GM19452 (cell line): ENCODE measurements around the gene ATXN1.
"Not testable (repeated sequence)": the region's sequence is repeated elsewhere in the genome, so short reads cannot be mapped to it uniquely, and the experiment has no call there.

ENCODE experiments used
- ATAC-seq: cut with Tn5 transposase; IDR thresholded peaks from one replicate; pipeline ENCODE4 v1.9.1; 2021; ENCODE audit not compliant: unreplicated experiment

Gene ATXN1

GRCh38 chr6:16548121-16548520, 213.1 kb downstream of the ATXN1 start:
- no peak for ATAC-seq

GRCh38 chr6:16547587-16547986, 213.7 kb downstream of the ATXN1 start:
- no peak for ATAC-seq

DNA sequence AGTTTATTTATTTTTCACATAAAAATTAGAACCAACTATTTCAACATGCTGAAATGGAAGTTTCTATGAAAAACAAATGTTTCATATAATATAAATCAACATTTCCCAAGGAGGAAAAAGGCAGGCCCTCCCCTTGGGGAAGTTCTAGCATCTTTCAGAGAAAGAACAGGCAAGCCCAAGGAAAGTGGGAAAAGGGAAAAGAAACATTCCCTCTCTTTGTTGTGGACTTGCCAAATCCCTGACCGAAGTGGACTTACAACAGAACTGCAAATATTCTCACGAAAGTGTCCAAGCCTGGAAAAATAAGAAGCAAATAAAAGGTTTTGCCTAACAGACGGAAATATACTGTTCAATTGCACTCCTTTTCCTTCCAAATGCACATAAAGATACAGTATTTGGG, 214.4 kb downstream of the ATXN1 start:
- no peak for ATAC-seq

DNA sequence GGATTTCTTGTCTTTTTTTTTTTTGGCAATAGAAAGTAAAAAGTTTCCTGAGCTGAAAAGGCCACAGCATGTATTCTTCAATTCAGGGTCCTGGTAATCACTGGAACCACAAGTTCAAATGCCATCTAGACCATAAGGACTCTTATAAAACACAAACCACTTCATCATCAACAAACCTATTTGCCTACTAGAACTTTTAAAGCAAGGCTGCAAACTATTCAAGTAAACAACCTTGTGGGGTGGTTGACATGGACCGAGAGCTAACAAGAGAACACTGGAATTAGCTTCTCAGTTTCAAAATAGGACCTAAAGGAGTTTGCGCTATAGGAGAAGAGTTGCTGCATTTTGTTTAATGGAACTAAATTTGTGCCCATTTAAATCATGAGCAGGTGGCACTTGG, 215.9 kb downstream of the ATXN1 start:
- ATAC-seq, result no peak

DNA sequence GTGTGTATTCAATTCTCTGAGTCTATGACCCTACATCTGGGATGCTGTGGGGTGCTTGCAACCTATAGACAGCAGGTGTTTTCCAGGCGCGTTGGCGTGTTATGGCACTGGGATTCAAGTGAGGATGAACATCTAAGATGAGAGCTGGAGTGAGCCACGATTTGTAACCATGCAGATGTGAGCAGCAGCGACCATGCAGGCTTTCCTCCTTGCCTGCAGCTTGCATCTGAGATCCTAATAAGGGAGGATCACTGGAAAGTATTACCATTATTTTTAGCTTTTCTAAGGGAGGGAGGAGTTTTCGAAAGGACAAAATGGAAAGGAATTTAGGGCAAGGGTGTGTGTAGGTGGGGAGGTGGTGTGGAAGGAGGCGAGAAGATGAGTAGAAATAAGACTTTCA, 216.7 kb downstream of the ATXN1 start:
- ATAC-seq, result no peak

DNA sequence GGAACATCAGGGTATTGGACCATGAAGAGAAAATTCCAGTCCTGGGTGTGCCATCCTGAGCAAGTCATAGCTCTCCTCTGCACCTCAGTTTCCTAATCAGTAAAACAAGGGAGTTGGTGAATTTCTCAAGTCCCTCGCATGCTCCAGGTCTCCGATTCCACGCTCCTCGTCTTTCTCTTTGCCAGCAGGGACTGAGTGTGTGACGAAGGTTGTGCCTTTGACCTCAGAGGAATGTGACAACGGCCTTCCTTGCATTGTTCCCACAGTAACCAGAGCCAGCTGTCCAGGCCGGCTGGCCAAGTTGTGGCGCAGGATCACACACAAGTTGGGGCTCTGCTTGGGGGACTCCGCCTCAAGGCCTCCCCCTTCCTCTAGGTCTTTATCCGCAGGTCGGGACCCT, 217.3 kb downstream of the ATXN1 start:
- no peak for ATAC-seq

DNA sequence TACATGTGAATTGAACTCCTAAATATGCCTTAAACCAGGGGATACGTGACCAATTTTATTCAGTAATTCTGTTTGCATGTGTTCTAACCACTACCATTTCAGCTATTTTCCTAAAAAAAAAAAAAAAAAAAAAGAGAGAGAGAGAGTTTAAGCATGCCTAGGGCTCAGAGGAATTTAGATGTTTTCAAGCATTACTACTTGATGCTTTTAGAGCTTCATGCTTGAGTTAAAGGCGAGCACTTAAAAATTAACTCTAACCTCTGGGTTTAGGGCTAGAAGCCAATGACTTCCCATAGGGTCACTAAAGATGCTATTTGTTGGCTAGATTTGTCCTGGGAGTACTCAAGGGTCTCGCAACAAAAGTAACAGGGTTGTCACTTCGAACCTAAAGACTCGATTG, 217.7 kb downstream of the ATXN1 start:
- ATAC-seq, result no peak

GRCh38 chr6:16542070-16542469, 219.2 kb downstream of the ATXN1 start:
- no peak for ATAC-seq

DNA sequence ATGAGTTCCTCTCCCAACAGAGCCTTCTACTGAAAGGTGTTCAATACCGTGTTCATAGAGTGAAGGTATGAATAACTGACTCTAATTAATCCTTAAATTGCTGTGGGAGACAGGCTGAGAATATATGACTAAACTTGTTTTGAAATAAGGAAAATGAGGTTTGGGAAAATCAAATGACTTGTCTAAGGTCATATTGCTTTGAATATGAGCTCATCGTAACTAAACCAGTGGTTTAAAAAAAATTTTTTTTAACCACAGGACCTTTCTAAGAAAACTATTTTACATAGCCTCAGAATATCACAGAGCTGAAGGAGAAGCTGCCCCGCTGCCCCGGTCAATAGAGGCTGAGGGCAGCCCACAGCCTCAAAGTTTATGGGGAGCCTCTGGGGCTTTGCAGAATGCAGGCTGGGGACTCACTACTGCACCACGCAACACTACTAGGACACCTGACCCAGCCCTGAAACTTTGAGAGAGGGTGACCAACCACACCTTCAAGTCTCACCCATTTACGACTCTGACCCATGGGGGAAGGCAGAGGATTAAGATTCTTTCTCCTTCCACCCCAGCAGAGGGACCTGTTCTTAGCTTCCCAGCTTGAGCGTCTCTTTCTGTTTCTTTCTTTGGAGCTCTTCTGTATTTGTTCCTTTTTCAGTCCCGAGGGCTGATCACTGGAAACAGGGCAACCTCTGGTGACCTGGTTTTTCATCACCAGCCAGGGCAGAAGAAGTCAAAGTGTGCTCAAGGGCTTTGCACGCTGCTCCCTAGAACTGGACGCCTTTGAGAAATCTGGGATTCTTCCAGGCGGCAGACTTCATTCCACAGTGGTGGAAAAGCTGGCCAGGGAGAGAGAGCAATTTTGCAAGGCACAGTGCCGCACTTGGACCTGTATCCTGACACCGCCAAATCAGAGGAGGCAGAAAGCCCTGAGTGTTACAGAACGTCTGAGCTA, 220.2 kb downstream of the ATXN1 start:
- ATAC-seq, result peak; percentile 63

- not testable (repeated sequence) for ATAC-seq
Measured at GRCh38 chr6:16540383-16540782, 220.9 kb downstream of the ATXN1 start.

DNA sequence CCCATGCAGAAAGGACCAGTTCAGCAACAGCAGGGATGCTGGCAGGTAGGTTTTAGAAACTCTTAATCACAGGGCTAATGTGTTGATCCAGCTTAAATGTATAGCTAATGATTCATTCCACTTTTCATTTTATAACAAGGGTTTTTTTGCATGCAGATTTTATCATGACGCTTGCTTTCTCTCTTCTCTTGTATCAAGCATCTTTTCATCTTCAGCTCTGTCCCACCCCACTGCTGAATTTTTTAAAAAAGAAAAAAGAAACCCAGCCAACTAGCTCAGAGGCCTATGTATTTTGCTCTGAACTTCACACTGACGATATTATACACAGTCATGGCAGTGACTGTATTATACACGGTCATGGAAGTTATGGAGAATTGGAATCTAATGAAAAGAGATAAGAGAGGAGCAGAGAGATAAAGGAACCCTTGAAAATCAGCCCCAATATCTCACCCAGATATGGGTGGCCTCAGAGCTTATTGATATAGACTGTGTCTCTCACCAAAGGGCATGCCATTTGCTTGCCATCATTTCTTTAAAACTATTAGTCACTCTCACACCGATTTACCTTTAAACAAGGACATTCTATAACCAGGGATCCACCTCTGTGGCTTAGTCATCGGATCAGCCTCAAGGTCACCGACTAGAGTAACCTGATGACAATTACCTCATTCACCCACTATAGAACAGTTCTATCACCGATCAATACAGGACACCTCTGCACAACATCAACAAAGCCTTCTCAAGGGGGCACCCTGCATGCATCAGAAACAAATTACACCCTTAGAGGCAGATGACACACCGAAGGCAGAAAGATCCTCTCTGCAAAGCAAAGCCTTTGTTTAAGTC, 222.0 kb downstream of the ATXN1 start:
- no peak for ATAC-seq

GRCh38 chr6:16535564-16535963, 225.7 kb downstream of the ATXN1 start:
- ATAC-seq, result no peak

- no peak for ATAC-seq
Measured at GRCh38 chr6:16533721-16534136, 227.5 kb downstream of the ATXN1 start.

DNA sequence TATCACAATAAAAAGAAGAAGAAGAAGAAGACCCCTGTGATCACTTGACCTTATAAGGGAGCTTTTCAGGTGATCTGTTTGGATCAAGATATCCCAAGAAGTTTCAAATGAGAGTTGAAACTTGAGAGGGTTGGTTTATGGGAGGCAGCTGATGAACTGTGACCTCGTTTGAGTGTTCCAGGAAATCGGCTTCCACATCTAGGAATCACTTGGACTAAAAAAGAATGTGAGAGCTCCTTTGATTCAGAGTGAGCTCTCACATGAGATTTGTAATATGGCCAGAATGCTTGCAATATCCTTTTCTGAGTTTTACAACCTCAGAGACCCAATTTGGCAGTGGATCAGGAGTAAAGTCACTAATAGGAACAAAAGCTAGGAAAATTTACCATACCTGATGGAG, 228.1 kb downstream of the ATXN1 start:
- ATAC-seq, result no peak

GRCh38 chr6:16527691-16528090, 233.6 kb downstream of the ATXN1 start:
- no peak for ATAC-seq

- no peak for ATAC-seq
Measured at GRCh38 chr6:16524380-16524707, 236.9 kb downstream of the ATXN1 start.

GRCh38 chr6:16523606-16524379, 237.5 kb downstream of the ATXN1 start:
- ATAC-seq, result no peak

GRCh38 chr6:16522937-16523336, 238.3 kb downstream of the ATXN1 start:
- ATAC-seq, result no peak

DNA sequence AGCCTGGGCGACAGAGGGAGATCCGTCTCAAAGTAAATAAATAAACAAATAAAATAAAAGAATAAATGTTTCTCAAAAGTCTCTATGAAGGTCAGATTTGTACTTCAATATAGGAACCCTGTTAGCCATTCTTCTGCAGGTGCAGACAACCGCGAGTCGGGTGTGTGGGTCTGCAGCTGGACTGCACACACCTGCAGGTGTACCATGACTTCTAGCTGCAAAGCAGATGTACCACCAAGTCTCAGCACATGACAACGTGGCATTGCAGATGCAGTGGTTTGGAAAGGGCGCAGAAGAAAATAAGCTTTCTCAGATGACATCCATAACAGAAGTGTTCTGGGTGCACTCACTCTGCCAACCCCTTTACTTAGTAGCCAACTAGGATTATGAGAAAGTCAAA, 239.7 kb downstream of the ATXN1 start:
- no peak for ATAC-seq

GRCh38 chr6:16519265-16520242, 241.7 kb downstream of the ATXN1 start:
- no peak for ATAC-seq
